GM19468 (cell line): ENCODE measurements around the gene APLF.
"Not testable (repeated sequence)": the region's sequence is repeated elsewhere in the genome, so short reads cannot be mapped to it uniquely, and the experiment has no call there.

ENCODE experiments used
- ATAC-seq: cut with Tn5 transposase; IDR thresholded peaks from one replicate; pipeline ENCODE4 v1.9.1; 2021; ENCODE audit warnings: mild to moderate bottlenecking, moderate library complexity, moderate number of reproducible peaks; ENCODE audit not compliant: unreplicated experiment; ENCODE audit errors: extremely low read depth

Gene APLF

DNA sequence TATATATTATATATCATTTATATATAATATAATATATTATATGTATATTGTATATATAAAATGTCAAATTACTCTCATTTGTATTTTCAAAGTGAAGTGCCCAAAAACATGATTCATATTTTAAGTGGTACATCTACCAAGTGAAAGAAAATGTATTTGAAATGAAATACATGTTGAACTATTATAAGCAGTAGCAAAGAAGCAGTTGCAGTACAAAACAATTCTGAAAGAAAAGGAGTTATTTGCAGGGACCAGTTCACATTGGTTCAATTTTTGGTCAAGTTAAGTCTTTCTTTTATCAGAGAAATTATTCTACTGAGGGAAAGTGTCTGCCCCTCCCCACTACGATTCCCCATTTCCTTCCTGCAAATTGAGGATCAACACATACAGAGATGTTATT, 51.9 kb downstream of the APLF start:
- ATAC-seq: no peak

DNA sequence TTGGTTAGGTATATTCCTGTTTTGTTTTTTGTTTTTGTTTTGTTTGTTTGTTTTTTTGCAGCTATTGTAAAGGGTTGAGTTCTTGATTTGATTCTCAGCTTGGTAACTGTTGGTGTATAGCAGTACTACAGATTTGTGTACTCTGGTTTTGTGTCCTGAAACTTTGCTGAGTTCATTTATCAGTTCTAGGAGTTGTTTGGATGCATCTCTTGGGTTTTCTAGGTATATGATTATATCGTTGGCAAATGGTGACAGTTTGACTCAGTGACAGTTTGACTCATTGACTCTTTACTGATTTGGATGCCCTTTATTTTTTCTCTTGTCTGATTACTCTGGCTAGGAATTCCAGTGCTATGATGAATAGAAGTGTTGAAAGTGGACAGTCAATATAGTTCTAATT, 53.7 kb downstream of the APLF start:
- ATAC-seq: no peak

DNA sequence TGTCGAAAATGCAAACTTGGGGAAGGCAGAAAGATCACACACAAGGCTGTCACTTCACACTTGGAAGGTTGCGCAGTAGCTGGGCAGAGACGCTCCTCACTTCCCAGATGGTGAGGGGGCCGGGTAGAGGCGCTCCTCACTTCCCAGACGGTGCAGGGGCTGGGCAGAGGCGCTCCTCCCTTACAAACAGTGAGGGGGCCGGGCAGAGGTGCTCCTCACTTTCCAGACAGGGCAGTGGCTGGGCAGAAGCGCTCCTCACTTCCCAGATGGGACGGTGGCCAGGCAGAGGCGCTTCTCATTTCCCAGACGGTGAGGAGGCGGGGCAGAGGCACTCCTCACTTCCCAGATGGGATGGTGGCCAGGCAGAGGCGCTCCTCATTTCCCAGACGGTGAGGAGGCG, 59.6 kb downstream of the APLF start:
- ATAC-seq: not testable (repeated sequence)

DNA sequence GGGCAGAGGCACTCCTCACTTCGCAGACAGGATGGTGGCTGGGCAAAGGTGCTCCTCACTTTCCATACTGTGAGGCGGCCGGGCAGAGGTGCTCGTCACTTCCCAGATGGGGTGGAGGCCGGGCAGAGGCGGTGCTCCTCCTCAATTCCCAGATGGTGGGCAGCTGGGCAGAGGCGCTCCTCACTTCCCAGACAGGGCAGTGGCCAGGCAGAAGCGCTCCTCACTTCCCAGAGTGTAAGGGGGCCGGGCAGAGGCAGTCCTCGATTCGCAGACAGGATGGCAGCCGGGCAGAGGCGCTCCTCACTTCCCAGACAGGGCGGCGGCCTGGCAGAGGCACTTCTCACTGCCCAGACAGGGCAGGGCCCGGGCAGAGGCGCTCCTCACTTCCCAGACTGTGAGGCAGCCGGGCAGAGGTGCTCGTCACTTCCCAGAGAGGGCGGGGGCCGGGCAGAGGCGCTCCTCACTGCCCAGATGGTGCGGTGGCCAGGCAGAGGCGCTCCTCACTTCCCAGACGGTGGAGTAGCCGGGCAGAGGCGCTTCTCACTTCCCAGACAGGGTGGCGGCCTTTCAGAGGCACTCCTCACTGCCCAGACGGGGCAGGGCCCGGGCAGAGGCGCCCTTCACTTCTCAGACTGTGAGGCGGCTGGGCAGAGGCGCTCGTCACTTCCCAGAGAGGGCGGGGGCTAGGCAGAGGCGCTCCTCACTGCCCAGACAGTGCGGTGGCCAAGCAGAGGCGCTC, 60.1 kb downstream of the APLF start:
- ATAC-seq: not testable (repeated sequence)

DNA sequence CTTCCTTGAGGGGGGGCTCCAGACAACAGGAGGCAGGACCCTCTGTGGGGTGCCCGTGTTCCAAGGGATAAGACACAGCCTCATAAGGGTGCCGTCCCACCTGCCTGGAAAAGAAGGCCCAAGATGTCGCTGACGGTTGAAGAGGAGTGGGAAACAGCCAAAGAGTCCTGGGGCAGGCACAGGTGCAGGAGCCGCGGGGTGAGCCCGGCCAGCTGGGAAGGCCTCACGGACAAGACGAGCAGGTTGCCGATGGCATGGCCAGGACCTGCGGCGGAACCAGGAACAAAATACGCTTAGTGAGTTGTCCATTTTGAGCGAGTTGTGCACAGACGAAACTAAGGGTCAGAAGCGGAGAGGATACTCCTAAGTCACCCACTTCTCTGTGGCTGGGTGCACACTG, 61.8 kb downstream of the APLF start:
- not testable (repeated sequence) for ATAC-seq

DNA sequence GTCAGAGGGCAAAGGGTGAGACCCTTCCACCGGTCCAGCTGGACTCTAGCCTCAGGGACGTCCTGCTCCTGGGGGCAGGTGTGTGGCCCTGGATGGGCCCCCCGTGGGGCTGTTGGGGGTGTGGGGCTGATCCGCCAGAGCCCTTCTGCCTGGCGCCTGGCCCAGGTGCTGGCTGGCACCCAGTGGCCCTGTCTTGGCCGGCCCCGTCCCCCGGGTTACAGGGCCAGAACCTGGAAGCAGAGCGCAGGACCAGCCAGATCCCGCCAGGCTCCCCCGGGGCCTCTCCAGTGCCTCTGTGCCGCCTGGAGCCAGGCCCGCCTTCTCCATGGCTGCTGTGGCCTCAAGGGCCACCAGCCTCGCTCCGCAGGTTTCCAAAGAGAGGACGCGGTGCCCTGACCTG, 62.3 kb downstream of the APLF start:
- not testable (repeated sequence) for ATAC-seq

DNA sequence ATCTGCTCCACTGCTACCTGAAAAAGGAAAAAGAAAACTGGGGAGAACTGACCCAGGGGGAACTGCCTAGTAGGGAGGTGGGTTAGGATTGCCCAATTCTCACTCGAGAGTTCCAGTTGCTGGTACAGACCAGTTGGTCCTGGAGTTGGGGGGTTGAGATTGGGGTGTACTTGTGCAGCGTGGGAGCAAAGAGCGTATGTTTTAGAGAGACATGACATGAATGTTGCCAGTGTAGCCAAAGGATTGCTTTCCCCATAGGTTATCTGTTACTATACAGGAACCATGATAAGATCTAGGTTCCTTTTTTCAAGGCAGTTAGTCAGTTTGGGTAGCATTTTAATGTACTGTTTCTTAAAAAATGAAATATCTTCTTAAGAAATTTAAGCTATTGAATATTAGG, 68.6 kb downstream of the APLF start:
- no peak for ATAC-seq

DNA sequence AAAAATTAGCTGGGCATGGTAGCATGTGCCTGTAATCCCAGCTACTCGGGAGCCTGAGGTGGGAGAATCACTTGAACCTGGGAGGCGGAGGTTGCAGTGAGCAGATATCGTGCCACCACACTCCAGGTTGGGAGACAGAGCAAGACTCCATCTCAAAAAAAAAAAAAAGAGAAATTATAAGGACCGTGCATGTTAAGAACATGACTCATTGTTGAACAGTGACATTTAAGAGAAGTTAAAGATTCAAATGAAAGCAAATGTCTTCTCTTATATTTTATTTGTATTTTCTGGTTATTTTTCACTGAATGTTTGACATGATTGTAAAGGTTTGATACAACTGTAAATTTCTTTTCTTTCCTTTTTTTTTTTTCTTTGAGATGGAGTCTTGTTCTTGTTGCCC, 69.6 kb downstream of the APLF start:
- ATAC-seq: no peak

DNA sequence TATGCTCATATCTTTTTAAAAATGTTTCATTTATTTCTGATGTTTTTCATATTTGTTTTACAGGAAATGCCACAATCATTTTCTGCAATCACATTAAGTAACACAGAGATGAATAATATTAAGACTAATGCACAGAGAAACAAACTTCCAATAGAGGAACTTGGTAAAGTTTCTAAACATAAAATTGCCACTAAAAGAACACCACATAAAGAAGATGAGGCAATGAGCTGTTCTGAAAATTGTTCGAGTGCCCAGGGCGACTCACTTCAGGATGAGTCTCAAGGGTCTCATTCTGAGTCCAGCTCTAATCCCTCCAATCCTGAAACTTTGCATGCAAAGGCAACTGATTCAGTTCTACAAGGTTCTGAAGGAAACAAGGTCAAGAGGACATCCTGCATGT, 70.4 kb downstream of the APLF start:
- ATAC-seq: no peak

DNA sequence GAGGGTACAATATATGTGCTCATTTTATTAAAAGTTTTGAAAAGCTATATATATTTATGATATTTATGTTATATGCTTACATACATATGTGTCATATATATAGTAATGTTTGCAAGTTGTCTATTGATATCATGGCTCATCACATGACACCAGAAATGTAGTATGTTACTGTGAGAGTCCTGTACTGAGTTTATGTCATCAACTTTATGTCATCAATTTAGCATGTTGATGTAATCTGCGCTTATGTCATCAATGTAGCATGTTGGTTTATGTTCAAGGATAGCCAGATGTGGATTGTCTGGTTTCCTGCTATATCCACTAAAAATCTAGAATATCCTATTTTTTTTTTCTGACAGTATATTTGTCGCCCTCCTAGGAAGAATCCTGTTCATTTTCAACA, 77.4 kb downstream of the APLF start:
- no peak for ATAC-seq

DNA sequence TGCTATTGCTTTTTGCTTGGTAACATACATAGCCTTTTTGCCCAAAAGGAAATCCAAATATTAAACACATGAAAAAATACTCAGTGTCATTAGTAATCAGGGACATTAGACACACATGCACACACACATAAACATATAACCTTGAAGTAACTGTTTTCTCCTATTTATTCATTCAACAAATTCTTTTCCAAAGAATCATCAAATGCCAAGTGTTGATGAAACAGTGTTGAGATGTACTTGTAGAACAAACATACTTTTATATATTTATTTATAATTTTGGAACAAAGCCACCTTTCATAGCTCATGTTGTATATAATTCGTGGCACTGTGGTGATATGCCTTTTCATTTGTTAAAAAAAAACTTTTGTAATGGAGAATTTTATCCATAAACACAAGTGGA, 81.0 kb downstream of the APLF start:
- ATAC-seq: no peak

DNA sequence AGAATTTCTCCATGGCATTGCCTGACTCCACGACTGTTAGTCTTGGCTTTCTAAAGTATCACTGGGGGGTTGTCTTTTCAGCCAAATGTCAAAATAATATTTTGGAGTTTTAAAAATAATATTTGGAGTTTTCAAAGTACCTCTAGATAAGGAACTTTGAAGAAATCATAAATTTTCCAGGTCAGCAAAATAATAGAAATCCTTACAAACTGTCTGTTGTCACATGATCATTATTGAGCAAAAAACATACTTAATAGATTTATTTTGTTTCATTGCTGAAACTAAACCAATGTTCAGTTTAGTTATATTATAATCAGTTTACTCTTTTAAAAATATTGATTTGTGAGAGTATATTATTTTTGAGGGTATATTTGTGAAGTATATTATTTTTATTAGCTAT, 85.7 kb downstream of the APLF start:
- no peak for ATAC-seq

DNA sequence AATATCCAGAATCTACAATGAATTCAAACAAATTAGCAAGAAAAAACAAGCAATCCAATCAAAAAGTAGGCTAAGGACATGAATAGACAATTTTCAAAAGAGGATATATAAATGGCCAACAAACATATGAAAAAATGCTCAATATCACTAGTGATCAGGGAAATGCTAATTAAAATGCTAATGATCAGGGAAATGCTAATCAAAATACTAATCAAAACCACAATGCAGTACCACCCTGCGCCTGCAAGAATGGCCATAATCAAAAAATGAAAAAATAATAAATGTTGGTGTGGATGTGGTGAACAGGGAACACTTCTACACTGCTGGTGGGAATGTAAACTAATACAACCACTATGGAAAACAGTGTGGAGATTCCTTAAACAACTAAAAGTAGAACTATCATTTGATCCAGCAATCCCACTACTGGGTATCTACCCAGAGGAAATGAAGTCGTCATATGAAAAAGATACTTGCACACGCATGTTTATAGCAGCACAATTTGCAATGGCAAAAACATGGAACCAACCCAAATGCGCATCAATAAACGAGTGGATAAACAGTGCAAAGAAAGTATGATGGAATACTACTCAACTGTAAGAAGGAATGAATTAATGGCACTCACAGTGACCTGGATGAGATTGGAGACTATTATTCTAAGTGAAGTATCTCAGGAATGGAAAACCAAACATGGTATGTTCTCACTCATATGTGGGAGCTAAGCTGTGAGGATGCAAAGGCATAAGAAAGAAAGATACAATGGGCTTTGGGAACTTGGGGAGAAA, 88.2 kb downstream of the APLF start:
- not testable (repeated sequence) for ATAC-seq

DNA sequence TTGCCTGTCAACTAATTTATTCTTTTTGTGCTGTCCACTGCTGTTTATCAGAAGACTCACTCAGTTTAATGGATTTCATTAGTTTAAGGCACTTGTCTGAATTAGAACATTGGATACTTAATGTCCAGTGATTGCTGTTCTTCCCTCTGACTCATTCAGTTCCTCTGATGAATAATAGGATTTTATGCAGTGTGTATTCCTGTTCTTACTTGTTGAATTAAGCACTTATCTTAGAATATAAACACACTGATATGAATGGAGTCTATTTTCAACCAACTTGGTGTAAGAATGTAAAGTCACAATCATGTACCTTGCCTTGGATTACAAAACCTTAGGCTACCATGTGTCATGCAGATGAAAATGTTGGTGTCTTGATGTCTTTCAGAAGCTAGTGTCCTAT, 89.0 kb downstream of the APLF start:
- ATAC-seq: no peak

DNA sequence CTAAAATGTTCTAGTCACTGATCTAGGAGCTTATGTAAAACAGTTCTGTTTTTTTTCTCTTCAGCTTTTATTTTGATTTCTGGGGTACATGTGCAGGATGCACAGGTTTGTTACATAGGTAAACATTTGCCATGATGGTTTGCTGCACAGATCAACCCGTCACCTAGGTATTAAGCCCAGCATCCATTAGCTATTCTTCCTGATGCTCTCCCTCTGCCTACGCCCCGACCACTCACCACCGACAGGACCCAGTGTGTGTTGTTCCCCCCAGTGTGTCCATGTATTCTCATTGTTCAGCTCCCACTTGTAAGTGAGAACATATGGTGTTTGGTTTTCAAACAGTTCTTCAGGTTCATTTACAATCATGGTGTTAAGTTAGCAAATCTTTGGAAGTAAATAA, 91.2 kb downstream of the APLF start:
- ATAC-seq: no peak

DNA sequence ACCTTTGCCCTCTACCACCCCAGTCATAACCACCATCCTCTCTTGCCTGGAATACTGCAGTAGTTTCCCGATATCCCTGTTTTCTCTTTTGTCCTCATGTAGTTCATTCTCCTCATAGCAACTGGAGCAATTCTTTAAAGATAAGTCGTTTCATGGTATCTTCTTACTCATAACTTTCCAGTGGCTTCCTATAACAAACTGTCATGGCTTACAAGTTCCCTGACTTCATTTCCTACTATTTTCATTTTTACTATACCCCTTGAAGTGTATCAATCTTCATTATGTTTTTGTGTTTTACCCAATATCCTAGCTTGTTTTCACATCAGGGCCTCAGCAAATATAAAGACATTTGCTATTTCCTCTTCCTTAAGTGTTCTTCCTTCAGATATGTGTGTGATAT, 92.3 kb downstream of the APLF start:
- ATAC-seq: no peak

DNA sequence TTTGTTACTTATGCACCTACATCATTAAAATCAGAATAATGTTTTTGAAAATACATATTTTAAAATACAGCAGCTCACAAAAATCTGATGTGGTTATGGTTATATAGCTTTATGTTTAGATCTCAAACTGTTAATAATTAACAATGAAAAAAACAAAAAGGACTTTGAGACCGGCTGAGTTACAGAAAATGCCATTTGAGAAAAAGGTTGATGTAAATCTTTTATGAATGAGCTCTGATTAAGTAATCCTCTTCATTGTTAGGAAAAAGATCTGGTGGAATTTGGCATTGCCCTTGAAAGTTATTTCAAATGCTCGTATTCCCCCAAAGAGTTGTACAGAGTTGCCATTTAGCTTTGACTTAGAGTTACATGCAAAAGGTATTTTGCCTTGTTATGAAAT, 93.2 kb downstream of the APLF start:
- no peak for ATAC-seq

DNA sequence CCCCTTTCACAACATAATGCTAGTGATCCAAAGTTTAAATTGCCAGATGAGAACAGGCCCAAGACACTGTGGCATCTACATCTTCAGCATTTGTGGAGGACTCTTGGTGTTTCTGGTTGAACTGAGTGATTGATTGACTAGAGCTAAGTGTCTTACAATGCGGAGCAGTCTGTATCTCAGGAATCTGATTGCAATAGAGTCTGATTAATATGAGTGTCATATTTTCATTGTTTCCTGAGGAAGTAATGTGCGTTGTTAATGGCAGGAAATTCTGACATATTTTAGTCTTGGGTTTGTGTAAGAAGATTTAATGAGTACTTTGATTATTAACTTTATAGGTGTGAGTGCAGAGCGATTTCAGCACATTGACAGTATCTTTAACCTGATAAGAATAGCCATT, 94.0 kb downstream of the APLF start:
- ATAC-seq: no peak

DNA sequence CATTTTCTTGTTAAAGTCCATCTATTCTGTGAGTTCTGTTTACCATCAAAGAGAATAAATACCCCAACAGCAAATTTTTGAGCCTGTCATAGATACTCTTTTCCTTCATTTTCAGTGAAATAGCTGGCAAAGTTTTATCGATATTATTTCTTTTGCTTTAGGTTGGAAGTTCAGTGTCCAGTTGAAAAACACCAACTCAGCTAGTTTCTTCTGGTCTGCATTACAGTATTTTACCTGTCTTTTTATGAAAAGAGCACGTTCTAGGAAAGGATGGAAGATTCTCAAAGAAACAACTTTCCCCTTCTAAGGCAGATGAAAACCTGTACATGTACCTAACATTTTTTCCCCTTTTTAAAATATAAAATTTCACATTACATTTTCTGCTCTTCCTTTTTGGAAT, 95.5 kb downstream of the APLF start:
- no peak for ATAC-seq

DNA sequence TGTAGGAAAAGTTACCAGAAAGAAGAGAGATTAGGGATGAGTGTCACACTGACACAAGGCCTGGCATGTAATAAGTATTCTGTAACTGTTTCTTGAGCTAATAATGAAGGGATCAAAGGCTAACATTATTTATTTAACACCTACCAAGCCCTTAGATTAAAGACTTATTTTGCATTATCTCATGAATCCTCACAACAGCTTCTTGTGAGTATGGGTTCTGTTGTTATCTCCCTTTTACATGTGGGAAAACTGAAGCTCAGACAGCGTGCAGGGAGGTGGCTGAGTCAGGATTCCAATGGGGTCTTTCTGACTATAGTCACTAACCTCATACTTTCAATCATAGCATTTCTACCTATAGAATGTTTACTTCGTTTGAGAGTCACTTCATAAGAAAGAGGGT, 97.0 kb downstream of the APLF start:
- ATAC-seq: no peak

DNA sequence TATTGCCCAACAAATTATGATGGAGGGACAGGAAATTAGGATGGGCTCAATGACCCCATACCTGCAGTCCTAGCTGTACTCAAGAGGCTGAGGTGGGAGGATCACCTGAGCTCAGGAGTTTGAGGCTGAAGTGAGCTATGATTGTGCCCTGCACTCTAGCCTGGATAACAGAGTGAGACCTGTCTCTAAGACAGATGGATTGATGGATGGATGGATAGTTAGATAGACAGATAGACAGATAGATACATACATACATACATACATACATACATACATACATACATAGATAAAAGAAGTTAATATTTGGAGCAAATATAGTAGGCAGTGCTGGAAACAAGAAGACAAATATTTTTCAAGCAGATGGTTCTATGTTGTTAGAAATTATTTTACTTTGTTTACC, 97.9 kb downstream of the APLF start:
- ATAC-seq: no peak

DNA sequence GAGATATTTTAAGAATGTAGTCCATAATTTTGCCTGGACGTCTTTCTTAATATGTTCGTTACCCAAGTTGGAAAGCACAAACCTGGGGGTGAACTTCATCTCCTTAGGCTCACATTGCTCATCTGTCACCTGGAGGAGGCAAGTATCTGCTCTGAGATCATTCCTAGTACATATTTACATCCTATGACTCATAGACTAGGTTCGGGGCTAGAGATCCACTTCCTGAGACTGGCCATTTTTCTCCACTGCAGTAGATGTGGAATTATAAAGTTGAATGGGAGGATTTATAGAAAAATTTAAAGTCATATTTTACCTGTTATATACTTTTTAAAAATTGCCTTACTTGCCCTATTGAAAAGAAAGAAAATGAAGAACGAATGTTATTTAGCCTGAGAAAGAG, 98.5 kb downstream of the APLF start:
- no peak for ATAC-seq
